HG03558 (cell line): ENCODE measurements around the gene KHDC4.

Experiments
- ATAC-seq: cut with Tn5 transposase; IDR thresholded peaks from one replicate; pipeline ENCODE4 v1.9.1; 2021; ENCODE audit warnings: moderate number of reproducible peaks; ENCODE audit not compliant: unreplicated experiment; ENCODE audit errors: extremely low read depth

The KHDC4 gene

GRCh38 chr1:155970531-155971167, 36.4 kb upstream of the KHDC4 start:
- no peak for ATAC-seq

GRCh38 chr1:155969377-155969791, 35.2 kb upstream of the KHDC4 start:
- no peak for ATAC-seq

GRCh38 chr1:155968670-155969069, 34.5 kb upstream of the KHDC4 start:
- no peak for ATAC-seq

DNA sequence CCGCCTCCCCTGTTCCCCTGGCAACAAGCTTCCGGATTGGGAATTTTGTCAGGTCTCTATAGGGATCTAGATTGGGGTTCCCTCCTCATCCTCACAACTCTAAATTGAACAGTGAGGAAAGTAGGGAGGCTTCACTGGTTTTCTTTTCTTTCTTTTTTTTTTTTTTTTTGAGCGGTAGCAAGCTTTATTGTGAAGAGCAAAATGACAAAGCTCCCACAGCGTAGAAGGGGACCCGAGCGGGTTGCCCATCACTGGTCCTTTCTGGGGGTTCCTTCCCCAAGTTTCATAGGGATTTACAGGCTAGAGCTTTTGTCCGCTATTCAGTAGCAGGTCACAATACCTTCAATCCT, 33.8 kb upstream of the KHDC4 start:
- no peak for ATAC-seq

DNA sequence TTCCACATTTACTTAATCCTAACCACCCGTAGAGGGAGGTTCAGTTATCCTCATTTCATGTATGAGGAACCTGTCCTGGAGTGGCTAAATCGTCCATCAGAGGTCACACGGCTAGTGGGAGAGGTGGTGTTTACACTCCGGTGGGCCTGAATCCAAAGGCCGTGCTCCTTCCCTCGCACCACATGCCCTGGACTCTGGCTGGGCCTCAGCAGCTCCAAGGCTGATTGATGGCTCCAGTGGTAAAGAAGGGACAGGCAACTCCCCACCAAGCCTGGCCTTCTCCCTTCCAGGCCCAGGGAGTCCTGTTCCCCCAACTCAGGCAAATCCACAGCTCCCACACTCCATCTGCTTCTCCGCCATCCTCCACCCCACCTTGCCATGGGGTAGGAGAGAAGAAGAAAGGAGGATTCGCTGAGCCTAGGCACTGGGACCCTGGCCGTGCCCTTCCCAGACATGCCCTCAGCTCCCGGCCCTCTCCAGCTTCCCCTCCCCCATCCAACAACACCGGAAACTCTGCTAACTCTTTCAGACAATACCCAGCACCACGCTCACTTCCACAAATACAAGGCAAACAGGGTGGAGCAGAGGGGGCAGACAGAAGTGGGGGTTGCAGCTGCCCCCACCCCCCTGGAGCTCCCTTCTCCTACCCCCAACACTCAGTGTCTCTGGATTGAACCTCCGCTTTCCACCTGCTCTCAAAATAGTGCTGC, 33.3 kb upstream of the KHDC4 start:
- ATAC-seq, result no peak

DNA sequence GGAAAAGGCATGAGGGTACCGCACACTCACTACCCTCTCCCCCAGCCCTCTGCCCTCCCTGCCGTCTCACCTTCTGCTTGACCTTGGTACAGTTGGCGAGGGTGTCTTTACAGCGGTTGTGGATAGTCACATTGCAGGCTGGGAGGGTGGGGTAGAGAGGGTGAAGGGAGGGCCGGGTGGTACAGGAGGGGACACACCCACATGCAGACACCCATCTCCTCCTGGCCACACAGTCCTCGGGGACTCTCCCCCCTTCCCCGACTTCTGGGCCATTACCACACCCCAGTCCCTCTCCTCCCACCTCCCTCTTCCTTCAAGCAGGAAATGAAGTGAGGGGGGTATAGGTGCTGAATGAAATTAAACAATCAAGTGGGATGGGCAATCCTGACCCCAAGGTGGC, 32.5 kb upstream of the KHDC4 start:
- no peak for ATAC-seq

DNA sequence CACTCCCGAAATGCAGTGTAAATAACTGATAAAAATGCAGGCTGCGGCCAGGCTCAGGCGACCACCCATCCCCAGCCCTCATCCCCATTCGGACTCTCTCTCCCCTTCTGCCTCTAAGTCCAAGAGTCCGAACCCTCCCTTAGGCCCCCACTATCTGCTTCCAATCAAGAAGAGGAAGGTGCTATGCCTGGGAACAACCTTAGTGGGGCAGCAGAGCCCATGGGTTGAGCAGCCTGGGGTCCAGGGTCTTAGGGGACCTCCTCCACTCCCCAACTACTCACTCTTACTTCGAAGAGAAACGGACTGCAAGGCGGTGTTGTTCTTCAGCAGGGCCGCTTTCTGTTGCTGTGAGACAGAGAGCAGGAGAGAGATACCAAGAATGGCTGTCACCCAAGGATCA, 31.9 kb upstream of the KHDC4 start:
- ATAC-seq, result no peak

DNA sequence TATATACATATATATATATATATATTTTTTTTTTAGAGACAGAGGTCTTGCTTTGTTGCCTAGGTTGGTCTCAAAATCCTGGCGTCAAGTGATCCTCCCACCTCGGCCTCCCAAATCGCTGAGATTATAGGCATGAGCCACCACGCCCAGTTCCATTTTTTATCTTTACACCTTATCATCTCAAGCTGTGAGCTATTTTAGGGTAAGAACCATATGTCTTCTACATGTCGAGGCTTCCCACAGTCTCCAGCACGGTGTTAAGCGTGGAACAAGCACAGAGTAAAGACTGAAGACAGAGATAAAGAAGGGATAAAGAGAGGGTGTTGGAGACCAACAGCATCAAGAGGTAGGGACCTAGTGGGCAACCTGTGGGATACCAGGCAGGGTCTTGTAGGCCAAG, 30.0 kb upstream of the KHDC4 start:
- no peak for ATAC-seq

- no peak for ATAC-seq
Observed at GRCh38 chr1:155962599-155963211, 28.5 kb upstream of the KHDC4 start.

DNA sequence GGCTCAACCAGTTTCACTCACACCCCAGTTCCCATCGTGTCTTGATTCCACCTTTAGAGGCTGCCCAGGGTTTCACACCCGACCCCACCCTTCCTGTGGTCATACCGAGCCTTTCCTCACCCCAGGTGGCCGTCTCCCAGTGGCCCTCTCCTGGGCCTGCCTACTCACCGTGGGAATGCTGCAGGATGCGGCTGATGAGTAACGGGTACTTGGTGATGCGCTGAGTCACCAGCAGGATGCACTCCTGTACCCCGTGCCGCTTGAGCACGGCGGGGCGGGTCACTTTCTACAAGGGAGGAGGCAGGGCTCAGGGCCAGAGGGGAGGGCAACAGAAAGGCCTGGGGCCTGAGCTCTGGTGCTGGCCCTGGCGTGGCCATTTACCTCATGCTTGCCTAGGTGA, 27.7 kb upstream of the KHDC4 start:
- no peak for ATAC-seq

DNA sequence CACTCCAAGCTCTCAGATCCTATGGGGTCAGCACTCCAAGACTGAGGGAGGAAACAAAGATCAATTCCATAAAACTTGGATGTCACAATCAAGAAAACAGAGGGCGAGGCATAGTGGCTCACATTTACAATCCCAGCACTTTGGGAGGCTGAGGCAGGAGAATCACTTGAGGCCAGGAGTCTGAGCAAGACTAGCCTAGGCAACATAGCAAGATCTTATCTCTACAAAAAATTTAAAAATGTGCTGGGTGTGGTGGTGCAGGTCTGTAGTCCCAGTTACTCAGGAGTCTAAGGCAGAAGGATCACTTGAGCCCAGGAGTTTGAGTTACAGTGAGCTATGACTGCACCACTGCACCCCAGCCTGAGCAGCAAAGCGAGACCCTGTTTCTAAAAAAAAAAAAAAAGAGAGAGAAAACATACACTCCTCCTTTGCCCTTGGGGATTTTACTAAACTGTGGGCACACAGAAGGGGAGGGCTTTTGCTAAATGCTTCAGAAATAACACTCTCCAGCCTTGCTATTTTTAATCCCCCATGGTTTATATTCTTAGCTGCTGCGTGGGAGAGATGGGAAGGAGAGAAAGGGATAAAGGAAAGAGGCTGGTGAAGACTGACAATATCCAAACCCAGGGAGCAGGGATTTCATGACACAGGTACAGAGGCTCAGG, 26.0 kb upstream of the KHDC4 start:
- ATAC-seq, result no peak

DNA sequence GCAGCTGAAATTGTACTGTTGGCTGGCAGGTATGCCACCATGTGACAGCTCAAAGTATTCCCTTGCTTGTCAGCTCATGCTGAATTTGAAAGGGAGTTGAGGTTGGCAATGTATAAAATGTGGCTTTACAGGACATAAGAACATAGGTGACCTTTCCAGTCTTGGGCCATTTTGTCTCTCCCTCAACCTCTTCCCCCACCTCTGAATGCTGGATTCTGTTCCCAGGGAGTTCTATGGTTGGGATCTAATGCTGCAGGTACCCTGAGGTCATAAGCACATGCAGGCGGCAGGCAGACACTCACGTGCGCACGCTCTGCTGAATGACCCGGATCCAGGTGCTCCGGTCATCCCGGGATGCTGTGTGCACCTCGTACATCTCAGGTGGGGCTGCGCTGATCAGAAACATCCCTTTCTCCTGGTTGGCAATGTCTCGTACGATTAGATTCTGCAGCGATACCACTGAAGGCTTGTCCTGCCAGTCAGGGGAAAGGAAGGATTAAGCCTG, 23.2 kb upstream of the KHDC4 start:
- no peak for ATAC-seq

DNA sequence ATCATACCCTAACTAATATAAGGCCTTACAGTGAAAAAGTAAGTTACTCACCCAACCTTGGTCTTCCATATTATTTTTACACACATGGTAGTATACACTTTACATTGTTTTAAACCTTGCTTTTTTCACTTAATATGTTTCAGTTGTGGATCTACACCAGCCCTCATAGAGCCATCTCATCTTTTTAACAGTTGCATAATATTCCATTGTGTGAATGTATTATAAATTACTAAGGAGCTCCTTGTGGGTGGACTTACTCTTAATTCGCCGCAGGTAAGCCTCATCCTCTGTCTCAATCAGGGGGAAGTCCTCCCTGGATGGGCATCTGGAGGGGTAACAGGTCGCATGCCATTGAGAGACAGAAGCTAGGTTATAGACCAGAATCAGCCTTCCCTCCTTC, 20.4 kb upstream of the KHDC4 start:
- no peak for ATAC-seq

DNA sequence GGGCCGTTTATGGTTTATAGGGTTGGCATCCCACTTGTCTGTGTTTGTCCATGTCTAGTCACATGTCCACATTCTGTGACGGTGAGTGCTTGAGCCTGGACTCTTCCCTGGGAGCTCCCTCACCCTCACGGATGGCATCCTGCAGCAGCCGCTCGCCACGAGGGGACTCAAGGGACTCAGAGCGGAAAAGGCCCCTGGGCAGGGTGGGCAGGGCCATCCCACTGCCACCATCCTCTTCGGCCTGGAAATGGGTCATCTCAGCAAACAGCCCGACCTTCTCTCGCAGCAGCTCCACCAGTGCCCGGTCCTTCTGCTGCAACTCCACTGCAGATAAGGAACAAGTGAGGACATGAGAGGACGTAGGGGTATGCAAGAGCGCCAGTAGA, 18.3 kb upstream of the KHDC4 start:
- ATAC-seq, result no peak

DNA sequence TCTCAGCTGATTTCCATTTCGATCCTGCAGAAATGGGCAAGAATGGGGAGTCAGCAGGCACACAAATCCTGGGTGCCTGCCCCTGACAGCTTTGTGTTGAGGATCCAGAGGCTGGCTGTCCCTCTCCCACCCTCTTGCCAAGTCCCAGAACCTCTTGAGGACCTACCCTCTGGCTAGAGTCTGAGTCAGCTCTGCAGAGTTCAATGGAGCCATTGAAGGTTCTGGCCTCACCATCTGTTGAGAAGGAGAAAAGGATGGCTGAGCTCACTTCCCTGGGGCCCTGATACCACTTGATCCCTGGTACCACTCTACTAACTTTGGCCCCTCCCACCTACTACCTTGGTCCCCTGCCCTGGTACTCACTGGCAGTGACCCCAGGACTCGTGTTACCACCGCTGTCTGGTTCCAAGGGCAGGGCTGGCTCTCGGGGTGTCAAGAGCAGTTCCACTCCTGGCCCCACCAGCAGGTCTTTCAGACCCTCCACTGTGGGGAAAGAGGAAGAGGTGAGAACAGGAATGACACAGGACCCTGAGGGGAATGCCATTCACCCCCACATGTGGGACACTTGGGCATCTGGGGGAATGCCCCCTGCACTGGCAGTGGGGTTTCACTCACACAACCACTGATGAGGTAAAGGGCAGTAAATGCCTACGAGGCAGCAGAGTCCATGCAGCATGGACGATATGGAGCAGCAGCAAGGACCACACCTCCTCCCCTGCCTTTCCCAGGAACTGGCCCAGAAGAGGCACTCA, 17.7 kb upstream of the KHDC4 start:
- ATAC-seq, result no peak

GRCh38 chr1:155950829-155951228, 16.6 kb upstream of the KHDC4 start:
- no peak for ATAC-seq

- ATAC-seq, result no peak
Observed at GRCh38 chr1:155947741-155948140, 13.5 kb upstream of the KHDC4 start.

- ATAC-seq, result no peak
Observed at GRCh38 chr1:155947292-155947691, 13.1 kb upstream of the KHDC4 start.

- ATAC-seq, result no peak
Observed at GRCh38 chr1:155946633-155947219, 12.5 kb upstream of the KHDC4 start.

DNA sequence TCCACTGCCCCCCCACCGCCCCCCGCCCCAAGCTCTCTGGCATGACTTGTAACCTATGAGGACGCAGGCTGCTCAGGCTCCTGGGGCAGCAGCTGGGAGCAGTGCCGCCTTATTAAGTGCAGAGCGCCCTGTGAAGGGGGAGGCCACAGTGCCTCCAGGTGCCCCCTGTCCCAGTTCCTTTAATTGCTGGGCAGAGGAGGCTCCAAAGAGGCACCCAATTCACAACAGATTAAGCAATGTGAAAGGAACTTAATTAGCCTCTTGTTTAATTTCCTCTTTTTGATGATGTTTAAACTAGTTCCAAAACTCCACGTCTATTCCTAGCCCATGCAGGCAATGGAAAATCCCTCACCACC, 10.2 kb upstream of the KHDC4 start:
- ATAC-seq, result no peak
